NK-92 (cell line): ENCODE measurements around the gene BMP7.

Experiments used
- DNase-seq: peaks from one replicate; lab custom pipeline; 2025; ENCODE audit not compliant: unreplicated experiment; lab: John Stamatoyannopoulos, UW

Gene BMP7

DNA sequence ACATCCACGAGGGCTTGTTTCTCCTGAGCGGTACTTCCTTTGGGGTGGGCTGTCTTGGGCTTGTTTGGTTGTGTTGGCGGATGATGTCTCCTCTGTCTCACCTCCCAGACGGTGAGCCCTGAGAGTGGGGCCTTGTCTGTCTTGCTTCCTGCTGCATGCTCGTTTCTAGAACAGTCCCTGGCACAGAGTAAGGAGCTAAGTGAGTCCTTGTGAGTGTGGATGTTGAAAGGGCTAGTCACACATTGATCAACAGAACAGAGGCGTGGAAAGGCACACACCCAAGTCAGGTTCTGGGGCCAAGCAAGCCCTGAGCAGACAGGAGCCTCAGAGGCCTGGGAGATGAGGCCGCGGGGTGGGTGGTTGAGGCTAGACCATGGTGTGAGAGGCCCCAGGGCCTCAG, 111.0 kb downstream of the BMP7 start:
- no peak for DNase-seq

DNA sequence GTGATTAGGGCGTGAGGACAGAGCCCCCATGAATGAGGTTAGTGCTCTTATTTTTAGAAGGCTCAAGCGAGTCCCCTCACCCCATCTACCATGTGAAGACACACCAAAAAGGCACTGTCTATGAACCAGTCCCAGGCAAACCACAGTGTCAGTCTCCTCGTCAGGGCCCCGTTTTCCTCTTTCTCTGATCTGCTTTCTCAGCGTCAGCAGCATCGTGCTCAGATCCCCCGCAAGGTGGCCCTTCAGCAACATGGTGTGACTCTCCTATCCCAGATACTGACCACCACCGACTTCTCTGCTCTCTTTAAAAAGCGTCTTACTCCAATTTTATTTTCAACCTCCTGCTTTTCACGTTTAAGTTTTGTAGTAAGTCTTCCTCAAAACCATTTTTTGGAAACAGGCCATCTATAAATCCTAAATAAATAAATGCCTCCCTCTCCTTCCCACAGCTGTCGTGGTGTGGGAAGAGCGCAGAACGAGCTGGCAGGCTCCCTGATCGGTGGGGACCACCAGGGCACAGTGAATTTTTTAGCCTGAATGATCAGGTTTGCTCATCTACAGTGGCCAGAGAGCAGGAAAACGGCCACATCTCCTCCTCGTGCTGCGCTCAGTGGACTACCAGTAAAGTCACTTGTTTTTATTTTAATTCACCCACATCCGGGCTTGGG, 113.1 kb downstream of the BMP7 start:
- DNase-seq = no peak

DNA sequence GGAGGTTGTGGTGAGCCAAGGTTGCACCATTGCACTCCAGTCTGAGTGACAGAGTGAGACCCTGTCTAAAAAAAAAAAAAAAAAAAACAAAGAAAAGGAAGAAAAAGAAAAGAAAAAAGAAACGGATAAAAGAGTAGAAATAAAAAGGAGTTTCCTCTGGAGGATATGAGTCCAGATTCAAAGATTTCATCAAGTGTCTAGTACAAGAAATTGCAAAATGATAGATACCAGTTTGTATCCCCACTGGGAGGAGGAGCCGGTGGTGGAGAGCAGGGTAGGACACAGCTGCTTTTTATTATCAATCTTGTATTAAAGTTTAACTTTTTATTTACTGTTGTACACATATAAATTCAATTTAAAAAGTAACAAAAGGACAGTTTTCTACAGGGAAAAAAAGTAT, 113.9 kb downstream of the BMP7 start:
- DNase-seq = no peak

DNA sequence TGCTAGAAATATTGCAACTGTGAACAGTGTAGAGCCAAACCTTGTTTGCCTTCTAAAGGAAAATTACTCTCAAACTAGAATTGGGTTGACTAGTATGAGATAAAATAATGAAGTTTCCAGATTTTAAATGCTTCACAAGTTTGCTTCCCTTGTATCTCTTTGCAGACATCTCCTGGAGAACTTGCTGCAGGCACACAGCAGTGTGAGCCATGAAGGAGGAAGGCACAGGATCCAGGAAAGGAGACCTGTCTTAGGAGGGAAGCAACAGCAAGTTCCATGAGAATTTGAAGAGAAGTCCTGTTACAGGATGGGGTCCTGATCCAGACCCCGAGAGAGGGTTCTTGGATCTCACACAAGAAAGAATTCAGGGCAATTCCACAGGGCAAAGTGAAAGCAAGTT, 115.9 kb downstream of the BMP7 start:
- DNase-seq = no peak

DNA sequence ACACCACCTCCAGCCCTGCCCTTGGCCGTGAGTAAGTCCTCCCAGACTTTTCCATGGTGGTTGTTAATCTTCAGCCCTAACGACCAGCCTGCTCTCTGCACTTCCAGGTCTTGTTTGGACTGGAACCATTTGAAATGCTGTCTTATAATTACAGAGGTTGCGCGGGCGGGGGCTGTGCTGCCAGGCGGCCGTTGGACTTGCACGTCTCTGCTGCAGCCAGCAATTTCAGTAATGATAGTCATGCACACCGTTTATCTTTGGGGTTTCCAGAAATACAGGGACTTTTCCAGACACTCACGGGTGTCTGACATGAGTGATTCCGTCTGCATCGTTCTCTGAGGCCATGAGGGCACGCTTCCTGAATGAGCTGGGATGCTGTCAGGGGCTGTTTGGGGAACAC, 118.2 kb downstream of the BMP7 start:
- DNase-seq = no peak

DNA sequence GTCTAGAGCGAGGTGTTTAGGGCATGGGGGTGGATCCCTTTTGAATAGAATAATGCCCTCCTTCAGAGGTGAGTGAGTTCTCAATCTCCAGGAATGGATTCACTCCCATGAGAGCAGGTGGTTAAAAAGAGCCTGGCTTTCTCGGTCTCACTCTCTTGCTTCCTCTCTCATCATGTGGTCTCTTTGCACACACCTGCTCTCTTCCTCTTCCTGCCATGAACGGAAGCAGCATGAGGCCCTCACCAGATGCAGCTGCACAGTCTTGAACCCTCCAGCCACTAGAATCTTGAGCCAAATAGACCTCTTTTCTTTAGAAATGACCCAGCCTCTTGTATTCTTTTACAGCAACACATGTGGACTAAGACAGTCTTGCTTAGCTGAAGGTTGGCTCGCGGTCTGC, 119.3 kb downstream of the BMP7 start:
- no peak for DNase-seq

DNA sequence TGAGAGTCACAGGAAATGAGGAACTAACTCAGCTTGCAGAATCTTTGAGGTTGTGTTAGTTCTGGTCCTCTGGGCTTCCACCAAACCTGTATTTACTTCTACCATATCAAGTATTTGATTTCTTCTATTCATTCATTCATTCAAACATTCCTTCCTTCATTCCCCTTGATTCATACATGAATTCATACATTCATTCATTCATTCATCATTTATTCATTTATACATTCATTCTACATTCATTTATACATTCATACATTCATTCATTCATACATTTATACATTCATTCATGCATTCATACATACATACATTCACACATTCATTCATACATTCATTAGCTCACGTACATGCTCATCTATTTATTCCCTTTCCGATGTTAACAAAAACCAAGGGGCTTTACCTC, 120.3 kb downstream of the BMP7 start:
- no peak for DNase-seq

DNA sequence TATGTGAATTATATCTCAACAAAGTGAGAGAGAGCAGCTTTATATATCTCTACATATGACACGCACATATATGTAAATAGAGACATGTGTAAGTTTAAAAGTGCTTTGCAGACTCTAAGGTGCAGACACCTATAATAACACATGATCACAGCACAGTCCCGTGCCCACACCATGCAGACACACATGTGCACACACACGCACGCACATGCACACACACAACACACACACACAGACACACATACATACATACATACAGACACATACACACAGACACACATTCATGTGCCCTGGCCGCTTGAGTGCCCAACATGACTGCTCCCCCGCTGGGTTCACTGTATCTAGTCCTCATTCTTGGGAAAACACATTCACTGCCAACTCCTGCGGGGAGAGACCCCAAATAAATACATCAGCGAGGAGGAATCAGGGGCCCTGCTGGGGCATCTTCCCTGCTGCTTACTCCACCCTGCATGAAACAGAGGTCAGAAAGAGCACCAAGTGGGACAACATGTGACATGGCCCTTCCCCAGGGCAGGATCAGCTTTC, 121.3 kb downstream of the BMP7 start:
- DNase-seq = no peak

DNA sequence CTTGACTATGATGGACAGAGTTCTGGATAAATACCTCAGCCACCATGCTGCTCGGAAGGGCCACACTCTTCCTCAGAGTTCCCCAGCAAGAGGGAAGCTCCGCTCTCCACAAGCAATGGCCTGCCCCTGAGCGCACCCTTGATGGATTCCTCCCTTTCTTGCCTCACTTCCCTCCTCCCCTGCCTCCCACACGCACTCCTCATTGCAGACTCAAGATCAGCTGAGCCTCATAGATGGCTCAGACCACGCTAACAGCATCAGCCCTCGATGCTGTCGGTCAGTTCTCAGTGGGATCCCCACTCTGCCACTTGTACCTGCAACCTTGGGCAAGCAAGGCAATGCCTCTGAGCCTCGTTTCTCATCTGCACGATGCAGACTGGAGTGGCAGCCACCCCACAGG, 123.3 kb downstream of the BMP7 start:
- DNase-seq = no peak

DNA sequence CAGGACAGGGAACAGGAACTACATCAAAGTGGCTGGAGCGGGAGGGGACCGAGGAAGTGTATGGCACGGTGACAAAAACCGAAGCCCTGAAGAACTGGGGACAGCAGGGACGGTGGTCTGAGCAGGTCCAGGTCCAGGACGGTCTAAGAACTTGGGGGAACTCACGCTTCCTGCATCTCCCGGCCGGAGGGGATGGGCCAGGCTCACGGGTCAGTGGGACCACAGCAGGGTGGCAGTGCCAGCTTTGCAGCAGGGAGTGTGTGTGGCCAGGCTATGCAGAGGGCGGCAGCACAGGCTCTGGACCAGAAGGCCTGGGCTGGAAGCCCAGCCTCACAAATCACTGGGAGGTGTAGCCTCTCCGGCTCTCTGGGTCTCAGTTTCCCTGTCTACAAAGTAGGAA, 123.8 kb downstream of the BMP7 start:
- DNase-seq = no peak

DNA sequence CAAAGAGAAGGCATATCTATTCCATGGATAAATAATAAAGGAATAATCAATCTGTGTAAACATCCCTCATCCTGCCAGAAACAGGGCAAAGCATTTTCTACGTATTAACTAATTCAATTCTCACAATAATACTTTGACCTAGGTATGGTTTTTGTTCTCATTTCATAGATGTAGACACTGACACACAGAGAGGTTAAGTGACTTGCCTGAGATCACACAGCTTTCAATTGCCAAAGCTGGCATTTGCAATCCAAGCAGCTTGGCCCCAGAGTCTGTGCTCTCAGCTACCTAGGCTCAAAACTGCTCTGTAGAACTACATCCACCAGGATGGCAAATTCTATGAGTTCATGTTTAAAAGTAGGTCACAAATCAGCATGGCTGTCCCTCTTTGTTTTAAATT, 124.9 kb downstream of the BMP7 start:
- DNase-seq = no peak

DNA sequence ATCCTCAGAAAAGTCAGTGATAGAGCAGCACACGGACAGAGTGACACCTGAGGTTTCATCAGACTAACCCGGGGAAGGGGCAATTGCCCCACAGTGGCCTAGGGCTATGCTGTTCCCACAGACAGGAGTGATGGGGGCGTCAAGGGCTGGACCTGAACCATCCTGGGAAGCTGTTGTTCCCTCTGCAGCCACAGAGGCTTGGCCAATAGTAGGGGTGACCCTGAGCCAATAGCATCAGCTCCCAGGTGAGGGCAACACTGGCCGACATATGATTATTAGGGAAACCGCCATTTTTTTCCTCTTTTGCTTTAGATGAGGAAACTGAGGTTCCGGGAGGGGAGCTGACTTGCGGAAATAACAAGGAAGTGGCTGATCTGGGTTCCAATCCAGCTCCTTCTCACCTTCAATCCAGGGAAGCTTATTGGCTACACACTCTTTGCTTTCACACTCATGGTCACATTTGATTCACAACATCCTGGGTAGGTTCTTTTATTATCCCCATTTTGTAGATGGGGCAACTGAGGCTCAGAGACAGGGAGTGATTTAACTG, 126.0 kb downstream of the BMP7 start:
- DNase-seq = no peak

DNA sequence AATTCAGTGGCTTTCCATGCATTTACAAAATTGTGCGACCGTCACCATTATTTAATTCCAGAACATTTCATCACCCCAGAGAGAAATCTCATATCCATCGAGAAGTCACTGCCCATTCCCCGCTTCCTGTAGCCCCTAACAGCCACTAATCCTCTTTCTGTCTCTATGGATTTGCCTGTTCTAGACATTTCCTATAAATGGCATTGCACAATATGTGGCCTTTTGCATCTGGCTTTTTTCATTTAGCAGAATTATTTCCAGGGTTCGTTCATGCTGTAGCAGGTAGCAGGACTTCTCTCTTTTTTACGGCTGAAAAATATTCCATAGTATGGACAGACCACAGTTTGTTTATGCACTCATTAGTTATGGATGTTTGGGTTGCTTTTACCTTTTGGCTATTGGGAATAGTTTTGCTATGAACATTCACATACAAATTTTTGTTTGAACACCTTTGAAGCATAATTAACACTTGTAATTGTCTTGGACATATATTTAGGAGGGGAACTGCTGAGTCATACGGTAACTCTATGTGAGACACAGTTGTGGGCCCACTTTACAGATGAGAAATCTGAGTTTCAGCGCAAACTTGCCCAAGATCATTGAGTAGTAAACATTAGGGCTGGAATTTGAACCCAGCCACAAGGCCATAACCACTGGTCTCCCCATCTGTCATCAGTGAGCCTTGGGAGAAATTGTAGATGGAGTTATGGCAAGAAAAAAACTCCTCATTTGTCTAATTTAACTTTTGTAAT, 126.9 kb downstream of the BMP7 start:
- no peak for DNase-seq

DNA sequence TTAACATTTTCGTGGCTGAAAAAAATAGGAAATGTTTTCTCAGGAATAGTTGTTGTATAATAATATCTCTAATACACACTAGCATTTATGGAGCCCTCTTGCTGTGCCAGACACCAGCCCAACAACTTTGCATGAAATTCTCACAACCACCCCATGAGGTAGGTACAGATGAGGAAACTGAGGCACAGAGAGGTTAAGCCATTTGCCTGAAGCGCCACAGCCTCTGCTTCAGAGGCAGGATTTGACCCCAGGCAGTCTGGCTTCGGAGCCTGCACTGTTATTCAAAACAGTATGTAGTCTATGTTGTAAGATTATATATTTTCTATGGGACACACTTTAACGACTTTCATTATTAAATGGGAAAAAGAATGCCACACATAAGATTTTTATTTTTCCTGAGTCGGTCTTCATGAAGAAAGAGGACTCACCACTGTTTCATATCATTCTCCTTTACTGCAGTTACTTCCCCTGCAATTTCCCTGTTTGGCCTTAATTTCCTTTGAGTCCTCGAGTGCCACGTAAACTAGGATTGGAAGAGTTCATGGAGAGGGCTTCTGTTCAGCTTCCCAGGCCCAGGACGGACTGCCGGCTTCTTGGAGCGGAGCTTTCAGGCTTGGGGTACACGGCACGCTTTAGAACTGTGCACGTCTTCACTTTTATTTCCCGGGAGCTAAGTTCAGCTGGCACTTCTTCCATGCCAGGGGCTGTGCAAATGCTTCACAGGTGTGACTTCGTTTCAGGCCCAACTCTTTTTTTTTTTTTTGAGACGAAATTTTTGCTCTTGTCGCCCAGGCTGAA, 128.0 kb downstream of the BMP7 start:
- no peak for DNase-seq

DNA sequence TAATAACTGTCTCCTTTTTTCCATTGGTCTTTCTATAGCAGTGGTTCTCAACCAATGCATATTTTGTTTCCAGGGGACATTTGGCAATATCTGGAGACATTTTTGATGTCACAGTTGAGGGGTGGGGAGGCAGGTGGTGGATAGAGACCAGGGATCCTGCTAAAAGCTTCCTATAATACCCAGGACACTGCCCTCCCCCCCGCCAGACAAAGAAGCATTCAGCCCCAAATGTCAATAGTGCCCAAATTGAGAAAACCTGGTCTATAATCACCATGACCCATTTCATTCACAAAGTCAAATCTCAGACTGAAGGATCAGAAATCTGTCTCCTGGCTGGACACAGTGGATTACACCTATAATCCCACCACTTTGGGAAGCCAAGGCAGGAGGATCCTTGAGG, 128.8 kb downstream of the BMP7 start:
- no peak for DNase-seq

DNA sequence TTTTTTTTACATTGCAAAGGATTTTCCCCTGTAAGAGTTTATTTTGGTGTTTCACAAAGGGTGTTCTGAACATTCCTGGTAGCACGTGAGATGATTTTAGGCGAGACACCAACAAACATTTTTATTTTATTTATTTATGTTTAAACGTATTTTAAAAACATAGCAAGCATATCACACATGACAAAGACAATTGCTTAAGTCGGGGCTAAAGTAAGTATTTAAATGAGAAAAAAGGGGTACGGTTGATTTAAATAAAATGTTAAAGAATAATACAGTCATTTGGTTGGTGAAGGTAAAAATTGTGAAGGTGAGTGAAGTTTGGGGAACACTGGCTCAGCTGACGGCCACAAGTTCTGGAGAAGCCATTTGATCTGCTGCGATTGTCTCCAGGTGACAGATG, 129.7 kb downstream of the BMP7 start:
- no peak for DNase-seq

DNA sequence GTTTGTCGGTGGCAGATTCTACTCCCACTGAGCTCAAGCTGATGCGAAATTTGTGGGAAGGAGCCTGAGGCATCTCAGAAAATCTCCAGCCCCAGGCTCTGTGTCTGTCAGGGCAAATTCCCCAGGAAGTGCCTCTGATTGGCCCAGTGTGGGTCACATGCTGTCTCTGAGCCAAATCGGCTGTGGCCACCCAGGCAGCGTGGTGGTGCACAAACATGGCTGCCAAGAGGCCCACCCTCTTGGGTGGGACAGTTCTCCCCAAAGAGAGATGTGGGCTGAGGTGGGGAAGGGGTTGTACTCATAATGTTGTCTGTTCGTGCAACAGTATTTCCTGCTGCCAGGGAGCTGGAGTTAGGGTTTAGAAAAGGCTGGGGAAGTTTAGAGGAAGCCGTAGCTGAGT, 130.6 kb downstream of the BMP7 start:
- no peak for DNase-seq

DNA sequence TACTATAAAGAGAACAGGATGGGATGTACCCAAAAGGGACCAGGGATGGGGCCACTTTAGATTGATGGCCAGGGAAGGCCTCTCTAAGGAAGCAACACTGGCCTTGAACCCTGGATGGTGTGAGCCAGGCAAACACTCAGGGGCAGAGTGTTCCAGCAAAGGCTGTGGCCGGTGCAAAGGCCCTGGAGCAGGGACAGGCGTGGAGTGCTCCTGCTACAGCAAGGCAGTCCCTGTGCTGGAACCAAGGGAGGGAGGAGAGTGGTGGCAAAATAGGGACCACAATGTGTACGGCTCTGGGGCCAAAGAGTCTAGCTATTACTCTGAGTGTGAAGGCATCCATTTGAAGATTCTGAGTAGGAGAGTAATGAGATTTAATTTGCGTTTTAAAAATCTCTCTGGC, 131.6 kb downstream of the BMP7 start:
- DNase-seq = no peak

DNA sequence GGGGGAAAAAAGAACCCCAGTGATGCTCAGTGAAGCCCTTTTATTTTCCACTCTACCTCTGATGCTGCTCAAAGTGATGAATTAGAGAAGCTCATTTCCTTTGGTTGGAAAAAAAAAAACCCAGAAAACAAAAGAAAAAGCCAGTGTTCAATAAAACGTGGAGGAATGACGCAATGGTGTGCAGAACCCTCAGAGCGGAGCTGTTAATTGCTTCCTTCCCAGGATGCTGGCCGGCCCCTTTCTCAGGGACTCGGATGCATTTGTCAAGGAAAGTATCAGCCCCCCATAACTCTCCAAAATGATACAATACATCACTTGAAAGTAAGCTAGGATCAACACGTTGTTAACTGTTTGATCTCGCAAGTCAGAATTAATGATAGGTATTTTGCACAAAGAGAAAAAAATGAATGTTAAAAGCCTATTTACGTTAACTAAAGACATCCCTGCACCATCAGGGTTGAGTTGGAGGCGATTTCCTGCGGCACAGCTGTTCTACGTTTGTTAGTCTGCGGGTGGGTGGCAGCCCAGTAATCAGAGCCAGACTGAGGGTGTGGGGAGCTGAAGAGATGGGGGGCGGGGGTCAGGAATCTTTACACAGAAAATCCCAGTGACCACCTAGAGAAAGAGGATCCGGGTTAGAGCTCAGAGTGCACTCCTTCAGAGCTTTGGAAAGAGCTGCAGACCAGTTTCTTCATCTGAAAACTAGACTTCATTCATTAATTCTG, 132.4 kb downstream of the BMP7 start:
- no peak for DNase-seq

DNA sequence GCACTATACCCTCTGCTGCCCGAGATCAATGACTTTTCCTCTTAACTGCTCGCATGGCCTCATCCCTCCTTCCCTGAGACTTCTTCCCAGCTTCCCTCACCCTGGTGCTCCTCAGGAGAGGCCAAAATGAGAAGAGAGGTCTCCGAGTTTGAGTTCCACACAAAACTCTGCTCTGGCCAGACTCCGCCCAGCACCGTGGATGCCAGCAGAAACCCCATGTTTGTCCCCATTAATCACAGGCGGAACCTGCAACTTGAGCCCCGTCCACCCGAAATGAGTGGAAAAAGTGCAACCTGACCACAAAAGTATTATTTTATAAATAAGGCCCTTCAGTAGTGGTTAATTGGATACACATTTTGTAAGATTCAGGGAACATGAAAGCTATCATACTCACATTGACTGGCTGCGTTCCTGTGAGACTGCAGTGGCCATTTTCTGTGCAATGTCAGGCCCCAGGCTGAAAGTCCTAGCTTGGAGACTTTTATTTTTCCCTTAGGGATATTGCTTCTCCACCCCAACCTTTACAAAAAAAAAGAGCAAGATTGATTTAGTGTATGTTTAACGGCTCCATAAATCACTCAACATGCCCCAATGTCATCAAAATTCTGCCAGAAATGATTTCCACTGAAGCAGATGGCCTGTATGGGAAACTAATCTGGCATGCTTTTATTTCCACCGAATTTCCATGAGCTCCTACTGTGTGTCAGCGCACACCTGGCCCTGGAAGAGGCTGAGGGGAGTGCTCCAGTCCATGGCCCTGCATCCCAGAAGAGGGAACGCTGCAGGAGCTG, 134.6 kb downstream of the BMP7 start:
- DNase-seq = no peak
